ENCODE measurements around the gene TMEM42. TPM values are rescaled to one million over a fixed set of nuclear protein-coding genes. Genes with fewer than 3 reads are reported as not detected.

Gene TMEM42
- total and polyA plus RNA-seq, 10 of the 15 experiments (the other 5 are each of a cell fraction or from before 2014, with no cell fraction given): 5.0 to 20.5 (median 12.2) TPM

GRCh38 chr3:44845528-44846520 lies 15.9 kb upstream of the TMEM42 start:
- no peak for ATAC-seq
- ChIA-PET POLR2A (interaction anchor here (0.6 to 1.2 kb wide), 2 partner anchors 12 to 1309 kb away, joined by 3 to 7 read pairs; no protein-coding TSS in a partner anchor), CTCF (no interaction called here), SMC1A (ENCODE audit: uncharacterized antibody, unreplicated experiment) (interaction anchor here (1.1 to 1.6 kb wide), 3 partner anchors 14 to 66 kb away, joined by 3 to 4 read pairs (median 3); no protein-coding TSS in a partner anchor), RAD21 (ENCODE audit: unreplicated experiment) (interaction anchor here (1.1 kb wide), 1 partner anchor 67 kb away, joined by 3 read pairs; no protein-coding TSS in a partner anchor)
- Histone ChIP-seq H3K27ac (ENCODE audit: control insufficient read depth, insufficient read depth) (no peak overlapping the region), H2AFZ (ENCODE audit: control insufficient read depth, low read depth, low read length) (no peak overlapping the region), H4K20me1 (ENCODE audit: control insufficient read depth, insufficient read depth) (no peaks in the 10 kb centered on the region), H3K4me2 (ENCODE audit: control insufficient read depth, insufficient read depth) (no peak overlapping the region), H3K79me2 (ENCODE audit: control insufficient read depth, insufficient read depth, low read length) (no peaks in the 10 kb centered on the region), H3K4me1 (ENCODE audit: control insufficient read depth, insufficient read depth, low read length) (no peaks in the 10 kb centered on the region), H3K4me3 (no peak overlapping the region), H3K36me3 (ENCODE audit: control insufficient read depth in 2 of 2, insufficient read depth in 2 of 2, low read length in 1 of 2) (peaks cover 3 to 17% of the 10 kb centered on the region in 2 experiments), H3K9me3 (replicated peaks; ENCODE audit: control insufficient read depth, insufficient read depth, low read length) (no peaks in the 10 kb centered on the region), H3K27me3 (replicated peaks in 1 of 2; ENCODE audit: control insufficient read depth in 2 of 2, insufficient read depth in 2 of 2, low read length in 1 of 2) (no peaks in the 10 kb centered on the region), H3K9ac (ENCODE audit: control insufficient read depth, insufficient read depth, low read length) (no peak overlapping the region)
- DNase-seq (ENCODE audit: low read depth, low spot score): no peak
- intact Hi-C loops (cut with micrococcal nuclease; ENCODE audit: unreplicated experiment): no loop called here
- no TSS peak for BruUV-seq (replicated peaks)
- in situ Hi-C loops (cut with MboI): no loop called here
- FAIRE-seq: no peak
- 99% methylated on average over 7 of the region's 7 CpGs for WGBS (ENCODE audit: insufficient coverage, insufficient replicate concordance, low lambda C conversion rate, missing lambda C conversion rate)
- TF ChIP-seq IRF4 (IDR thresholded peaks at IDR 0.05; ENCODE audit: low read depth, low read length): no peak
- TF ChIP-seq RUNX3 (IDR thresholded peaks at IDR 0.05; ENCODE audit: low read length): no peak
- no peak for TF ChIP-seq NR2C2 (IDR thresholded peaks at IDR 0.05; ENCODE audit: borderline replicate concordance, control insufficient read depth, insufficient read length, low read depth)
- no peak for TF ChIP-seq TBL1XR1 (IDR thresholded peaks at IDR 0.05; ENCODE audit: low read depth, low read length)
- no peak for TF ChIP-seq KDM1A (IDR thresholded peaks at IDR 0.05; ENCODE audit: borderline replicate concordance)
- no peak for TF ChIP-seq TARDBP (IDR thresholded peaks at IDR 0.05; ENCODE audit: borderline replicate concordance)
- TF ChIP-seq WRNIP1 (IDR thresholded peaks at IDR 0.05; ENCODE audit: borderline replicate concordance, low read depth, low read length): no peak
- no peak for TF ChIP-seq FOXM1 (IDR thresholded peaks at IDR 0.05; ENCODE audit: low read depth, low read length)
- TF ChIP-seq, protein P1, sequence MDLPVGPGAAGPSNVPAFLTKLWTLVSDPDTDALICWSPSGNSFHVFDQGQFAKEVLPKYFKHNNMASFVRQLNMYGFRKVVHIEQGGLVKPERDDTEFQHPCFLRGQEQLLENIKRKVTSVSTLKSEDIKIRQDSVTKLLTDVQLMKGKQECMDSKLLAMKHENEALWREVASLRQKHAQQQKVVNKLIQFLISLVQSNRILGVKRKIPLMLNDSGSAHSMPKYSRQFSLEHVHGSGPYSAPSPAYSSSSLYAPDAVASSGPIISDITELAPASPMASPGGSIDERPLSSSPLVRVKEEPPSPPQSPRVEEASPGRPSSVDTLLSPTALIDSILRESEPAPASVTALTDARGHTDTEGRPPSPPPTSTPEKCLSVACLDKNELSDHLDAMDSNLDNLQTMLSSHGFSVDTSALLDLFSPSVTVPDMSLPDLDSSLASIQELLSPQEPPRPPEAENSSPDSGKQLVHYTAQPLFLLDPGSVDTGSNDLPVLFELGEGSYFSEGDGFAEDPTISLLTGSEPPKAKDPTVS (IDR thresholded peaks at IDR 0.05; ENCODE audit: low read depth, low read length): no peak
- no peak for TF ChIP-seq CHD1 (IDR thresholded peaks at IDR 0.05; ENCODE audit: low read depth, low read length)
- TF ChIP-seq PBX3 (IDR thresholded peaks at IDR 0.05; ENCODE audit: insufficient replicate concordance, low read depth, low read length): no peak
- TF ChIP-seq PAX8 (IDR thresholded peaks at IDR 0.05): no peak
- no peak for TF ChIP-seq CBFB (IDR thresholded peaks at IDR 0.05; ENCODE audit: low read depth)
- TF ChIP-seq RELB (IDR thresholded peaks at IDR 0.05; ENCODE audit: low read depth): no peak
- TF ChIP-seq RAD51 (IDR thresholded peaks at IDR 0.05): no peak
- TF ChIP-seq, protein P2, sequence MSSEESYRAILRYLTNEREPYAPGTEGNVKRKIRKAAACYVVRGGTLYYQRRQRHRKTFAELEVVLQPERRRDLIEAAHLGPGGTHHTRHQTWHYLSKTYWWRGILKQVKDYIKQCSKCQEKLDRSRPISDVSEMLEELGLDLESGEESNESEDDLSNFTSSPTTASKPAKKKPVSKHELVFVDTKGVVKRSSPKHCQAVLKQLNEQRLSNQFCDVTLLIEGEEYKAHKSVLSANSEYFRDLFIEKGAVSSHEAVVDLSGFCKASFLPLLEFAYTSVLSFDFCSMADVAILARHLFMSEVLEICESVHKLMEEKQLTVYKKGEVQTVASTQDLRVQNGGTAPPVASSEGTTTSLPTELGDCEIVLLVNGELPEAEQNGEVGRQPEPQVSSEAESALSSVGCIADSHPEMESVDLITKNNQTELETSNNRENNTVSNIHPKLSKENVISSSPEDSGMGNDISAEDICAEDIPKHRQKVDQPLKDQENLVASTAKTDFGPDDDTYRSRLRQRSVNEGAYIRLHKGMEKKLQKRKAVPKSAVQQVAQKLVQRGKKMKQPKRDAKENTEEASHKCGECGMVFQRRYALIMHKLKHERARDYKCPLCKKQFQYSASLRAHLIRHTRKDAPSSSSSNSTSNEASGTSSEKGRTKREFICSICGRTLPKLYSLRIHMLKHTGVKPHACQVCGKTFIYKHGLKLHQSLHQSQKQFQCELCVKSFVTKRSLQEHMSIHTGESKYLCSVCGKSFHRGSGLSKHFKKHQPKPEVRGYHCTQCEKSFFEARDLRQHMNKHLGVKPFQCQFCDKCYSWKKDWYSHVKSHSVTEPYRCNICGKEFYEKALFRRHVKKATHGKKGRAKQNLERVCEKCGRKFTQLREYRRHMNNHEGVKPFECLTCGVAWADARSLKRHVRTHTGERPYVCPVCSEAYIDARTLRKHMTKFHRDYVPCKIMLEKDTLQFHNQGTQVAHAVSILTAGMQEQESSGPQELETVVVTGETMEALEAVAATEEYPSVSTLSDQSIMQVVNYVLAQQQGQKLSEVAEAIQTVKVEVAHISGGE (CRISPR knock-in tag; IDR thresholded peaks at IDR 0.05): no peak

Data from GM12878 (cell line).